Fibroblast of the aortic adventitia (primary cell): Measurements from ENCODE around the gene BPTF. TPM values are rescaled to one million over a fixed set of nuclear protein-coding genes. Genes with fewer than 3 reads are reported as not detected.
"Not testable (repeated sequence)": the region's sequence is repeated elsewhere in the genome, so short reads cannot be mapped to it uniquely, and the experiment has no call there.

ENCODE experiments used
- DNase-seq: peaks from one replicate; pipeline ENCODE4 v3.0.0-alpha.2; 2010; ENCODE audit warnings: low read depth
- H3K4me3 ChIP-seq: 2 replicates; pipeline ENCODE4 v1.5.1; 2011; ENCODE audit warnings: low read depth, mild to moderate bottlenecking, control low read depth, low read length, moderate library complexity
- total RNA-seq: library from RNA; depleted of rRNA; stranded (reverse); fragments of >200 nt; gene quantifications from 2 replicates; pipeline ENCODE4 v1.2.3, GENCODE V29; 2012; ENCODE audit warnings: low replicate concordance
- TF ChIP-seq, protein P1 (sequence below): IDR thresholded peaks from 2 replicates; pipeline ENCODE4 v1.5.1; 2011; ENCODE audit warnings: mild to moderate bottlenecking, low read length, control low read depth, inconsistent platforms; ENCODE audit not compliant: insufficient read depth

BPTF gene
- total RNA-seq, 1 donor = 65.4 TPM

DNA sequence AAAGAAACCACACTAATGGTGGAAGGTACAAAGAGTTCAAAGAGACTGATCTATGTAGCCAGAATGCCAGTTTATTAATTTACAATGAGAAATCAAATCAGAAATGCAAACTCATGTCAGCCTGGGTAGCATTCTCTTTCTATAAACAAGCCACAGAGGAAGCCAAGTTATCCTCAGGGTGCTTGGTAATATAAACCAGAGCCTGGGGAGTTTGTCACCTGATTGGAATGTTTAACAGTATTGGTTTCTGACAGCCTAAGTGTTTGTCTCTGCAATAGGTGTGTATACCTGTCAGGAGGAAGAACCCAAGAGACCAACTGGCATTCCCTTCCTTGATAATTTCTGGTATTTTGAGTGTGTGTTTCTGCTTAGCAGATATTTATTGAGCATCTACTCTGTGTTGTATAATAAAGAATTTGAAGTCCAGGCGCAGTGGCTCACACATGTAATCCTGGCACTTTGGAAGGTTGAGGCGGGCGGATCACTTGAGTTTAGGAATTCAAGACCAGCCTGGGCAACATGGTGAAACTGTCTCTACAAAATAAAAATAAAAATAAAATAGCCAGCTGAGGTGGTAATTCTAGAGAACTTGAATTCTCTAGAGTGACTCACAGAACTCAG is 174.1 kb downstream of the BPTF start:
- H3K4me3 ChIP-seq = no peak overlapping the region
- TF ChIP-seq, protein P1, sequence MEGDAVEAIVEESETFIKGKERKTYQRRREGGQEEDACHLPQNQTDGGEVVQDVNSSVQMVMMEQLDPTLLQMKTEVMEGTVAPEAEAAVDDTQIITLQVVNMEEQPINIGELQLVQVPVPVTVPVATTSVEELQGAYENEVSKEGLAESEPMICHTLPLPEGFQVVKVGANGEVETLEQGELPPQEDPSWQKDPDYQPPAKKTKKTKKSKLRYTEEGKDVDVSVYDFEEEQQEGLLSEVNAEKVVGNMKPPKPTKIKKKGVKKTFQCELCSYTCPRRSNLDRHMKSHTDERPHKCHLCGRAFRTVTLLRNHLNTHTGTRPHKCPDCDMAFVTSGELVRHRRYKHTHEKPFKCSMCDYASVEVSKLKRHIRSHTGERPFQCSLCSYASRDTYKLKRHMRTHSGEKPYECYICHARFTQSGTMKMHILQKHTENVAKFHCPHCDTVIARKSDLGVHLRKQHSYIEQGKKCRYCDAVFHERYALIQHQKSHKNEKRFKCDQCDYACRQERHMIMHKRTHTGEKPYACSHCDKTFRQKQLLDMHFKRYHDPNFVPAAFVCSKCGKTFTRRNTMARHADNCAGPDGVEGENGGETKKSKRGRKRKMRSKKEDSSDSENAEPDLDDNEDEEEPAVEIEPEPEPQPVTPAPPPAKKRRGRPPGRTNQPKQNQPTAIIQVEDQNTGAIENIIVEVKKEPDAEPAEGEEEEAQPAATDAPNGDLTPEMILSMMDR = no peak
- DNase-seq = no peak

GRCh38 chr17:68004201-68004600 is 178.9 kb downstream of the BPTF start:
- no peak for DNase-seq
- TF ChIP-seq, protein P1 = no peak
- H3K4me3 ChIP-seq = no peak overlapping the region

DNA sequence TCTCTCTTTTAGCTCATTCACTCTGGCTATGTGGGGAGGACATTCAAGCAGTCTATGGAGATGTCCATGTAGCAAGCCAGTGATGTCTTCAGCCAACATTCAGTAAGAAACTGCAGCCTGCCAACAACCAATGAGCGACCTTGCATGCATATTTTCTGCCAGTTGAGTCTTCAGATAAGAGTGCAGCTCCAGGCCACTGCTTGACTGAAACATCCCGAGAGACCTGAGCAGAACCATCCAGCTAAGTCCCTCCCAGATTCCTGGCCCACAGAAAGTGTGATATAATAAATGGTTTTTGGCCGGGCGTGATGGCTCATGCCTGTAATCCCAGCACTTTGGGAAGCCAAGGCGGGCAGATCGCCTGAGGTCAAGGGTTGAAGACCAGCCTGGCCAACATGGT is 181.5 kb downstream of the BPTF start:
- peak; percentile 95 for DNase-seq
- TF ChIP-seq, protein P1 = no peak

DNA sequence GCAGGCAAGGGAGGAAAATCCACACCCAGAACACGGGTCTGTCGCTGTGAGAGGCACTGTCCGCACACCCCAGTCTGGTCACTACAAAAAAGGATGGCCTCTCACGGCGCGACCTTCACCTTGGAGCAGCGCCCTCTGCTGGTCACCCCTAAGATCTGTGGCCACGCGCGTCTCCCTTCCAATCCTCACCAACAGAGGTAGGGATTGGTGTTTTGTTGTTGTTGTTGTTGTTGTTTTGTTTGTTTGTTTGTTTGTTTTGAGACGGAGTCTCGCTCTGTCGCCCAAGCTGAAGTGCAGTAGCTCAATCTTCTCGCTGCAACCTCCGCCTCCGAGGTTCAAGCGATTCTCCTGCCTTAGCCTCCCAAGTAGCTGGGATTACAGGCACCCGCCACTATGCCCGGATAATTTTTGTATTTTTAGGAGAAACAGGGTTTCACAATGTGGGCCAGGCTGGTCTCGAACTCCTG is 185.9 kb downstream of the BPTF start:
- DNase-seq = no peak
- TF ChIP-seq, protein P1 = peak; percentile 51
- no peak overlapping the region for H3K4me3 ChIP-seq

More for the DNA sequence above, 181.5 kb downstream of the BPTF start:
- no peak overlapping the region for H3K4me3 ChIP-seq

GRCh38 chr17:68013385-68013784 is 188.1 kb downstream of the BPTF start:
- no peak for DNase-seq
- TF ChIP-seq, protein P1 = no peak
- H3K4me3 ChIP-seq = no peak overlapping the region

DNA sequence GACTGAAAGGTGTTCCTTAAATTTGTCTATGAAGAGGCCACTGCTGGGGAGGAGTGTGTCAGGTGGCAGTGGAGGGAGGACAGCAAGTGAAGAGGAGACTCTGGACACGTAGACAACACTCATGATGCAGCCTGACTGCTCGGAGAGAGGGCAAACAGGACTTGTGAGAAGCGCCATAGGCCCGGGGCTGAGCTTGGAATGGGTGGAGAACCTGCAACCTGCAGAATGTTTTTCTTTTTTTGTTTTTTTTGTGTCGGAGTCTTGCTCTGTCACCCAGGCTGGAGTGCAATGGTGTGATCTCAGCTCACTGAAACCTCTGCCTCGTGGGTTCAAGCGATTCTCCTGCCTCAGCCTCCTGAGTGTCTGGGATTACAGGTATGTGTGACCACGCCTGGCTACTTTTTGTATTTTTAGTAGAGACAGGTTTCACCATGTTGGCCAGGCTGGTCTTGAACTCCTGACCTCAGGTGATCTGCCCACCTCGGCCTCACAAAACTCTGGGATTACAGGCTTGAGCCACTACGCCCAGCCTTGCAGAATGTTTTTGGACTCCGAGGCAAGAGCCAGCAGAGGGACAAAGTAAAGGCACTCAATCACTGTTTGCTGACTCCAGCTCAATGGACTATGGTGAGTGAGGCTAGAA is 189.9 kb downstream of the BPTF start:
- no peak for DNase-seq
- TF ChIP-seq, protein P1 = no peak
- no peak overlapping the region for H3K4me3 ChIP-seq

GRCh38 chr17:68016838-68017237 is 191.5 kb downstream of the BPTF start:
- TF ChIP-seq, protein P1 = no peak
- no peak overlapping the region for H3K4me3 ChIP-seq
- DNase-seq = no peak

DNA sequence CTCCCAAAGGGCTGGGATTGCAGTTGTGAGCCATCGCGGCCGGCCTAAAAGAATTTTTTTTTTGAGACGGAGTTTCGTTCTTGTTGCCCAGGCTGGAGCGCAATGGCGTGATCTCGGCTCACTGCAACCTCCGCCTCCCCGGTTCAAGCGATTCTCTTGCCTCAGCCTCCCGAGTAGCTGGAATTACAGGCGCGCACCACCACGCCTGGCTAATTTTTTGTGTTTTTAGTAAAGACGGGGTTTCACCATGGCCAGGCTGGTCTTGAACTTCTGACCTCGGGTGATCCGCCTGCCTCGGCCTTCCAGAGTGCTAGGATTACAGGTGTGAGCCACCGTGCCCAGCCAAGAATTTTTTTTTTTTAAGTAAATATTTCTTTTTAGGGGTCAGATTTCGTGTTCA is 193.2 kb downstream of the BPTF start:
- not testable (repeated sequence) for H3K4me3 ChIP-seq, DNase-seq
